ENCODE measurements around the gene DTNBP1. TPM values are rescaled to one million over a fixed set of nuclear protein-coding genes. Genes with fewer than 3 reads are reported as not detected.
A peak's percentile ranks its signal among the peaks of the same experiment; 100 is the strongest.

Gene DTNBP1
- total and polyA plus RNA-seq, 2 of the 13 experiments (the other 11 are each of a cell fraction or from before 2014, with no cell fraction given) = 6.6 to 19.1 TPM

- Histone ChIP-seq H3K27me3 (ENCODE audit: control insufficient read depth in 1 of 2, insufficient read depth in 2 of 2, low read length in 2 of 2) (no peaks in the 10 kb centered on the region), H3K27ac (ENCODE audit: extremely low read length, insufficient read depth, low read length) (no peak overlapping the region), H3K4me3 (replicated peaks in 1 of 3; ENCODE audit: insufficient read depth in 1 of 3, low read depth in 2 of 3, low read length in 3 of 3) (no peak overlapping the region), H3K4me2 (ENCODE audit: low read depth, low read length) (no peak overlapping the region), H3K4me1 (ENCODE audit: insufficient read depth, low read length) (peaks cover 15% of the 10 kb centered on the region), H2AFZ (ENCODE audit: low read length) (no peak overlapping the region), H3K9ac (ENCODE audit: insufficient read depth, low read depth, low read length) (no peak overlapping the region), H3K79me2 (ENCODE audit: insufficient read depth, low read length) (no peaks in the 10 kb centered on the region), H4K20me1 (ENCODE audit: insufficient read depth, low read length) (no peaks in the 10 kb centered on the region), H3K9me3 (ENCODE audit: low read length) (no peaks in the 10 kb centered on the region), H3K36me3 (replicated peaks in 1 of 2; ENCODE audit: control insufficient read depth in 1 of 2, insufficient read depth in 2 of 2, low read length in 2 of 2) (peaks cover 11 to 26% of the 10 kb centered on the region in 2 experiments; a peak in 4 of 5 replicates)
- no peak for DNase-seq (ENCODE audit: low spot score)
- in situ Hi-C loops (cut with HindIII; ENCODE audit: extremely low pct_ligation_motif_present, low pct_unique_long_range_greater_than_20kb) (loop anchor here (10.0 kb wide), 1 partner anchor 97 kb away; no protein-coding TSS in a partner anchor), intact Hi-C loops (cut with micrococcal nuclease; ENCODE audit: unreplicated experiment) (no loop called here)
- FAIRE-seq = no peak
- 94% methylated on average over 12 of the region's 12 CpGs for WGBS (ENCODE audit: low lambda C conversion rate)
- ChIA-PET CTCF (ENCODE audit: low intra/inter-chr PET ratio, low total read pairs) (no interaction called here), POLR2A (no interaction called here)
- no peak for ATAC-seq
- TF ChIP-seq CHCHD3 (CRISPR knock-in tag; IDR thresholded peaks at IDR 0.05) = no peak
- no peak for TF ChIP-seq GATAD1 (CRISPR knock-in tag; IDR thresholded peaks at IDR 0.05)
- TF ChIP-seq DMAP1 (CRISPR knock-in tag; IDR thresholded peaks at IDR 0.05) = no peak
- no peak for TF ChIP-seq PITX1 (CRISPR knock-in tag; IDR thresholded peaks at IDR 0.05)
- TF ChIP-seq ZNF451 (CRISPR knock-in tag; IDR thresholded peaks at IDR 0.05) = no peak
- no TSS peak for BruUV-seq (replicated peaks)
Measured at GRCh38 chr6:15527838-15528617, 134.8 kb downstream of the DTNBP1 start.

GRCh38 chr6:15526212-15526701 lies 136.6 kb downstream of the DTNBP1 start:
- peak; percentile 63 for FAIRE-seq
- intact Hi-C loops (cut with micrococcal nuclease; ENCODE audit: unreplicated experiment) = no loop called here
- in situ Hi-C loops (cut with HindIII; ENCODE audit: extremely low pct_ligation_motif_present, low pct_unique_long_range_greater_than_20kb) = loop anchor here (10.0 kb wide), 1 partner anchor 99 kb away; no protein-coding TSS in a partner anchor
- no peak for TF ChIP-seq BCLAF1 (IDR thresholded peaks at IDR 0.05)
- TF ChIP-seq CERS6 (CRISPR knock-in tag; IDR thresholded peaks at IDR 0.05) = no peak
- no peak for TF ChIP-seq ETS1 (CRISPR knock-in tag; IDR thresholded peaks at IDR 0.05)
- no peak for TF ChIP-seq ZNF589 (CRISPR knock-in tag; conservative IDR thresholded peaks at IDR 0.05)
- no peak for TF ChIP-seq JDP2 (CRISPR knock-in tag; IDR thresholded peaks at IDR 0.05; ENCODE audit: borderline replicate concordance)

More at GRCh38 chr6:15526212-15526701, 136.6 kb downstream of the DTNBP1 start:
- no peak overlapping the region for H3K27ac ChIP-seq (ENCODE audit: extremely low read length, insufficient read depth, low read length)
- peak; percentile 37 for DNase-seq (ENCODE audit: low spot score)
- H3K79me2 ChIP-seq (ENCODE audit: insufficient read depth, low read length) = no peaks in the 10 kb centered on the region
- peak; percentile 53; the same call in 2 of the 3 replicates for ATAC-seq
- no peak overlapping the region for H3K4me3 ChIP-seq (replicated peaks in 1 of 3; ENCODE audit: insufficient read depth in 1 of 3, low read depth in 2 of 3, low read length in 3 of 3)
- BruUV-seq (replicated peaks) = no TSS peak
- no peak overlapping the region for H2AFZ ChIP-seq (ENCODE audit: low read length)
- no peak overlapping the region for H3K9ac ChIP-seq (ENCODE audit: insufficient read depth, low read depth, low read length)
- H3K36me3 ChIP-seq (replicated peaks in 1 of 2; ENCODE audit: control insufficient read depth in 1 of 2, insufficient read depth in 2 of 2, low read length in 2 of 2) = peaks cover 7 to 43% of the 10 kb centered on the region in 2 experiments
- H4K20me1 ChIP-seq (ENCODE audit: insufficient read depth, low read length) = no peaks in the 10 kb centered on the region
- ChIA-PET CTCF (ENCODE audit: low intra/inter-chr PET ratio, low total read pairs) (no interaction called here), POLR2A (no interaction called here)
- no peaks in the 10 kb centered on the region for H3K9me3 ChIP-seq (ENCODE audit: low read length)
- 84% methylated on average over 13 of the region's 13 CpGs for WGBS (ENCODE audit: low lambda C conversion rate)
- peaks cover 15% of the 10 kb centered on the region for H3K4me1 ChIP-seq (ENCODE audit: insufficient read depth, low read length)
- H3K27me3 ChIP-seq (ENCODE audit: control insufficient read depth in 1 of 2, insufficient read depth in 2 of 2, low read length in 2 of 2) = no peaks in the 10 kb centered on the region
- H3K4me2 ChIP-seq (ENCODE audit: low read depth, low read length) = peak overlapping the region; percentile 19; the same call in 1 of the 2 replicates

All from HepG2 (cell line).